Breast epithelium (tissue), 4 donors: ENCODE measurements around the gene MBD5. TPM values are rescaled to one million over a fixed set of nuclear protein-coding genes. Genes with fewer than 3 reads are reported as not detected.
A peak's percentile ranks its signal among the peaks of the same experiment; 100 is the strongest.
"Not testable (repeated sequence)": the region's sequence is repeated elsewhere in the genome, so short reads cannot be mapped to it uniquely, and the experiment has no call there.

Experiments
- DNase-seq, 2 donors: peaks; one replicate each; pipeline ENCODE4 v3.0.0-alpha.2; 2019; ENCODE audit warnings: low spot score in 2 of 2
- H3K27ac ChIP-seq, 2 donors: fragments of 200-600 bp; sonication (generic) in 1 of 2; one replicate each; pipeline ENCODE4 v1.5.1; 2016 to 2019; ENCODE audit warnings: mild to moderate bottlenecking in 1 of 2
- H3K27me3 ChIP-seq, 2 donors: fragments of 200-600 bp; sonication (generic) in 1 of 2; one replicate each; pipeline versions ENCODE4 v1.5.1 to v1.6.0; 2017 to 2019; ENCODE audit warnings: control low read depth in 1 of 2, mild to moderate bottlenecking in 1 of 2
- H3K36me3 ChIP-seq: fragments of 200-600 bp; one replicate; pipeline ENCODE4 v1.5.1; 2019
- H3K4me1 ChIP-seq, 2 donors: fragments of 200-600 bp; sonication (generic); one replicate each; pipeline ENCODE4 v1.5.1; 2016 to 2019; ENCODE audit warnings: control low read depth in 1 of 2
- H3K4me3 ChIP-seq, 3 donors: fragments of 200-600 bp; sonication (generic); 1 replicate in 2 of 3; 2 replicates in 1 of 3; pipeline ENCODE4 v1.5.1; 2016 to 2019; ENCODE audit warnings: mild to moderate bottlenecking in 3 of 3, moderate library complexity in 2 of 3
- H3K9me3 ChIP-seq, 2 donors: fragments of 200-600 bp; sonication (generic) in 1 of 2; one replicate each; pipeline ENCODE4 v1.5.1; 2016 to 2019; ENCODE audit warnings: control low read depth in 1 of 2
- CTCF ChIP-seq, 3 donors: fragments of 450-650 bp; IDR thresholded peaks; one replicate each; pipeline ENCODE4 v1.5.1; 2016 to 2017; ENCODE audit warnings: antibody characterized with exemption in 3 of 3, mild to moderate bottlenecking in 3 of 3, moderate library complexity in 3 of 3
- POLR2A ChIP-seq: fragments of 450-650 bp; IDR thresholded peaks from one replicate; pipeline ENCODE4 v1.6.1; 2016; ENCODE audit warnings: antibody characterized with exemption, mild to moderate bottlenecking, moderate library complexity
- POLR2AphosphoS5 ChIP-seq, 3 donors: sonication (generic); formaldehyde crosslinking; IDR thresholded peaks; one replicate each; pipeline ENCODE4 v1.6.1; 2017; ENCODE audit warnings: antibody characterized with exemption in 3 of 3
- intact Hi-C: fragments of 100-400 bp; cut with DNase I; formaldehyde crosslinking; loops from one replicate; pipeline ENCODE4 v1.15.1; 2023; ENCODE audit warnings: low total_unique reads
- total RNA-seq, 3 donors: library from RNA; depleted of rRNA; stranded (reverse); fragments of >200 nt; gene quantifications; one replicate each; pipeline ENCODE4 v1.1.0, GENCODE V29; 2016

MBD5 gene
- total RNA-seq, 3 donors from 2014 or later: 24.0 to 63.8 (median 40.3) TPM

DNA sequence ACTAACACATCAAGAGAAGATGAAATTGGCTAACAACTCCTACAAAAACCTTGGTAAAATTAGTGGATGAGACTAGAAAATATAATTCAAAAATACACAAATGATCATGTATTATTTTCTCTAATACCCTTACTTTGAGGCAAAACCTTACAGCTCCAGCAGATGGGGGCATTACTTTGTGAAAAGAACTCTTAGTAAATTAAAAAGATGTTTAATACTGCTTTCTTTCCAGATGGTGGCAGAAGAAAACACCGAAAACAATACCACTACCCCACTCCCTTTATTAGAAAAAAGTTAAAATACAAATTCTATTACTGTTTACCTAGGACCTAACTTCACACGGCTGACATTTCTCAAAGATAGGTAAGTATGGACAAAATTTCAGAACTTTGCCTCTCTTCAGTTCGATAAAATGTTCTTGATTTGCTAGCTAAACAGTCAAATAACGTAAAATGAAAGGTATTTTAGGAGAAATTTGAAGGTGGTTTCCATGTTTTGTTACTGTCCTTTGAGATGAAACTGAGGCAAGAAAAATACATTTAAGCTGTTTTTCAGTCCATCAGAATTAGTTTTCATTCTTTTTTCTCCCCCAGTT is 31.0 kb upstream of the MBD5 start:
- no peaks in the 10 kb centered on the region for H3K4me1 ChIP-seq
- no peak overlapping the region for H3K4me3 ChIP-seq
- TF ChIP-seq POLR2A: no peak
- peak in 2 of 3 donors; percentile 36 to 59 for TF ChIP-seq CTCF (IDR thresholded peaks at IDR 0.05)
- H3K27me3 ChIP-seq: no peaks in the 10 kb centered on the region
- H3K27ac ChIP-seq: no peak overlapping the region
- no peaks in the 10 kb centered on the region for H3K9me3 ChIP-seq
- H3K36me3 ChIP-seq: no peaks in the 10 kb centered on the region
- intact Hi-C loops: no loop called here
- DNase-seq: no peak

DNA sequence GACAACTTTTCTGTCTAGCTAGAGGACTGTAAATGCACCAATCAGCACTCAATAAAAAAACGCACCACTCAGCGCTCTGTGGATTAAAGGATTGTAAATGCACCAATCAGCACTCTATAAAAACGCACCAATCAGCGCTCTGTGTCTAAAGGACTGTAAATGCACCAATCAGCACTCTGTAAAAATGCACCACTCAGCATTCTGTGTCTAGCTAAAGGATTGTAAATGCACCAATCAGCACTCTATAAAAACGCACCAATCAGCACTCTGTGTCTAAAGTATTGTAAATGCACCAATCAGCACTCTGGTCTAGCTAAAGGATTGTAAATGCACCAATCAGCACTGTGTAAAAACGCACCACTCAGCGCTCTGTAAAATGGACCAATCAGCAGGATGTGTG is 25.9 kb upstream of the MBD5 start:
- H3K4me3 ChIP-seq, H3K27me3 ChIP-seq, H3K36me3 ChIP-seq, H3K9me3 ChIP-seq, DNase-seq, H3K4me1 ChIP-seq, H3K27ac ChIP-seq, intact Hi-C loops: not testable (repeated sequence)

GRCh38 chr2:147996828-147997227 is 24.1 kb upstream of the MBD5 start:
- H3K27ac ChIP-seq: no peak overlapping the region
- H3K4me3 ChIP-seq: no peak overlapping the region
- no peaks in the 10 kb centered on the region for H3K27me3 ChIP-seq
- no peak for DNase-seq
- intact Hi-C loops: no loop called here
- peaks cover 0 to 4% of the 10 kb centered on the region in 2 donors for H3K4me1 ChIP-seq
- no peak for TF ChIP-seq CTCF (IDR thresholded peaks at IDR 0.05)
- no peak for TF ChIP-seq POLR2AphosphoS5 (IDR thresholded peaks at IDR 0.05)
- TF ChIP-seq POLR2A: no peak
- no peaks in the 10 kb centered on the region for H3K9me3 ChIP-seq
- no peaks in the 10 kb centered on the region for H3K36me3 ChIP-seq

GRCh38 chr2:147998203-147998602 is 22.7 kb upstream of the MBD5 start:
- H3K4me1 ChIP-seq: peaks cover 0 to 4% of the 10 kb centered on the region in 2 donors
- no peak for DNase-seq
- H3K9me3 ChIP-seq: no peaks in the 10 kb centered on the region
- H3K4me3 ChIP-seq: no peak overlapping the region
- intact Hi-C loops: no loop called here
- no peak overlapping the region for H3K27ac ChIP-seq
- H3K27me3 ChIP-seq: no peaks in the 10 kb centered on the region
- H3K36me3 ChIP-seq: no peaks in the 10 kb centered on the region
- TF ChIP-seq CTCF (IDR thresholded peaks at IDR 0.05): no peak
- TF ChIP-seq POLR2A: no peak
- no peak for TF ChIP-seq POLR2AphosphoS5 (IDR thresholded peaks at IDR 0.05)

GRCh38 chr2:147999126-147999525 is 21.8 kb upstream of the MBD5 start:
- Histone ChIP-seq H3K9me3 (no peaks in the 10 kb centered on the region), H3K27ac (no peak overlapping the region), H3K4me1 (peaks cover 0 to 4% of the 10 kb centered on the region in 2 donors), H3K4me3 (no peak overlapping the region), H3K27me3 (no peaks in the 10 kb centered on the region), H3K36me3 (no peaks in the 10 kb centered on the region)
- TF ChIP-seq POLR2AphosphoS5 (IDR thresholded peaks at IDR 0.05): no peak
- TF ChIP-seq POLR2A: no peak
- no peak for TF ChIP-seq CTCF (IDR thresholded peaks at IDR 0.05)
- DNase-seq: no peak
- intact Hi-C loops: no loop called here

- no peaks in the 10 kb centered on the region for H3K36me3 ChIP-seq
- no peaks in the 10 kb centered on the region for H3K9me3 ChIP-seq
- DNase-seq: no peak
- no peak for TF ChIP-seq POLR2A
- TF ChIP-seq CTCF (IDR thresholded peaks at IDR 0.05): no peak
- TF ChIP-seq POLR2AphosphoS5 (IDR thresholded peaks at IDR 0.05): no peak
- no peak overlapping the region for H3K27ac ChIP-seq
- peaks cover 0 to 4% of the 10 kb centered on the region in 2 donors for H3K4me1 ChIP-seq
- H3K4me3 ChIP-seq: no peak overlapping the region
- H3K27me3 ChIP-seq: no peaks in the 10 kb centered on the region
- intact Hi-C loops: no loop called here
Measured at GRCh38 chr2:148000095-148000494, 20.8 kb upstream of the MBD5 start.

GRCh38 chr2:148002420-148002819 is 18.5 kb upstream of the MBD5 start:
- intact Hi-C loops, H3K9me3 ChIP-seq, H3K27me3 ChIP-seq, H3K4me3 ChIP-seq, H3K4me1 ChIP-seq, H3K27ac ChIP-seq, DNase-seq, H3K36me3 ChIP-seq: not testable (repeated sequence)
